UCSD-AML1 (cell line): ENCODE results near the gene FASN.

Experiments
- DNase-seq: peaks from one replicate; lab custom pipeline; 2025; ENCODE audit not compliant: unreplicated experiment; lab: John Stamatoyannopoulos, UW

The FASN gene

DNA sequence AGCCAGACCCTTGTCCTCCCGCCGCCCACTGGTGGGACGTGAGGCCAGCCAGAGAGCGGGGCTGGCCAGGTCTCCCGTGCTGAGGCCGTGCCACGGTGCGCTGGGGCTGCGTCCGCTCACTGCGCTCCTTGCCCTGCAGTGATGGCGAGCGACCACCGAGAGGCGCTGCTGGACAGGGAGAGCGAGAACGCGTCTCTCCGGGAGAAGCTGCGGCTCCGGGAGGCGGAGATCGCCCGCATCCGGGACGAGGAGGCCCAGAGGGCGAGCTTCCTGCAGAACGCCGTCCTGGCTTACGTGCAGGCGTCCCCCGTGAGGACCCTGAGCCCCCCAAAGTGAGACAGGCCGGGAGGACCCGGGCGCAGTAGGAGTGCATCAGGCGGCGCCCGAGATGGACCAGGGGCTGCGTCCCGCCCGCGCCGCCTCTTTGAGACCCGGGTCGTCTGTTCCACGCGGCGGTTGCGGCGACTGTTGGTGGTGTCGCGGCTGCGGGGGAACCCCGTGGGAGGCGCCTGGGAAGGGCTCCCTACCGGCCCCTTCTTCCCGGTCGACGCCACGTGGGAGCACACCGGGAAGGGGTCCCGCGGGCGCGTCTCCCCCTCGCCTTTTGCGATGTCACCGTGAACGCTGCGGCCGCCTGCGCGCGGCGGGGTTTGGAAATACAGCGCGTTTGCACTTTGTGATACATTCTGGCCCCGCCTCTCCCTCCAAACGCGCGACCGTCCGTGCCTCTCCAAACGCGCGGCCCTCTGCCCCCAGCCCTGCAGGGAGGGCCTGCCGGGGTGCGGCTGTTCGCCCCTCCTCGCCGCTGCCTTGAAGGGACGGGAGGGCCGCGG is 67.3 kb downstream of the FASN start:
- peak; percentile 84 for DNase-seq

- DNase-seq: no peak
Measured at GRCh38 chr17:82029990-82030469, 68.0 kb downstream of the FASN start.

DNA sequence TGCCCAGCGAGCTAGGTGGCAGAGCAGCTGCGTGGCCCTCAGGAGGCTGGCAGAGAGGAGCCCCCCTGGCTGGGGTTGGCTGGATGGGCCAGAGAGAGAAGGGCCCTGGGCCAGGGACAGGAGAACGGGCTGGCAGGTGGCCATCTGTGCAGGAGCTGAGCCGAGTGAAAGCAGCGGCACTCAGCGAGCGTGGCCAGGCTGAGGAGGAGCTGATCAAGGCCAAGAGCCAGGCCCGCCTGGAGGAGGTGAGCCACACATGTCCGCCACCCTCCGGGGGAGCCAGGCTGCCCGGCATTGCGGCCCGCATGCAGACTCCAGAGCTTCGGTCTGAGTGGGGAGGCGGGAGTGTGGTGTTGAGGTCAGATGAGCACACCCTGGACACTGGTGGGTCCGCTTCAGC is 68.6 kb downstream of the FASN start:
- no peak for DNase-seq

- no peak for DNase-seq
Measured at GRCh38 chr17:82028966-82029365, 69.1 kb downstream of the FASN start.
